ENCODE measurements around the gene PTPN23. TPM values are rescaled to one million over a fixed set of nuclear protein-coding genes. Genes with fewer than 3 reads are reported as not detected.

Gene PTPN23
- total RNA-seq, 1 donor from 2014 or later: 40.3 TPM

DNA sequence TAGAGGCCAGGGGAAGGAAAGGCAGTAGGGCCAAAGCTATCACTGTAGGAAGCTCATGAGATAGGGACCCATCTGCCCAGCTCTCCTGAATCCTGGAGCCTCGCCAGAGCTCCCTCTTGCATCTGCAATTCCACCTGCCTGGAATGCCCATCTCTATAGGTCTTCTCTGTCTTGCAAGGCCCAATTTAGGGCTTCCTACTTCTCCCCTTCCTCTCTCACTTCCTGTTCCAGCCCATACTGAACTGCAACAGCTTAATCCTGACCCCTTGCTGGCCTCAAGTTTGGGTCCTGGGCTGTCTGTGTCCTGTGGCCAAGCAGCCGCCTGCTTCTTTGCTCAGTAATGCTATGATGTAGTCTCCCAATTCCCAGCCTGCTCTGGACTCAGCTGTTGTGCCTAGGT lies 3.6 kb upstream of the PTPN23 start:
- TF ChIP-seq, protein P1, sequence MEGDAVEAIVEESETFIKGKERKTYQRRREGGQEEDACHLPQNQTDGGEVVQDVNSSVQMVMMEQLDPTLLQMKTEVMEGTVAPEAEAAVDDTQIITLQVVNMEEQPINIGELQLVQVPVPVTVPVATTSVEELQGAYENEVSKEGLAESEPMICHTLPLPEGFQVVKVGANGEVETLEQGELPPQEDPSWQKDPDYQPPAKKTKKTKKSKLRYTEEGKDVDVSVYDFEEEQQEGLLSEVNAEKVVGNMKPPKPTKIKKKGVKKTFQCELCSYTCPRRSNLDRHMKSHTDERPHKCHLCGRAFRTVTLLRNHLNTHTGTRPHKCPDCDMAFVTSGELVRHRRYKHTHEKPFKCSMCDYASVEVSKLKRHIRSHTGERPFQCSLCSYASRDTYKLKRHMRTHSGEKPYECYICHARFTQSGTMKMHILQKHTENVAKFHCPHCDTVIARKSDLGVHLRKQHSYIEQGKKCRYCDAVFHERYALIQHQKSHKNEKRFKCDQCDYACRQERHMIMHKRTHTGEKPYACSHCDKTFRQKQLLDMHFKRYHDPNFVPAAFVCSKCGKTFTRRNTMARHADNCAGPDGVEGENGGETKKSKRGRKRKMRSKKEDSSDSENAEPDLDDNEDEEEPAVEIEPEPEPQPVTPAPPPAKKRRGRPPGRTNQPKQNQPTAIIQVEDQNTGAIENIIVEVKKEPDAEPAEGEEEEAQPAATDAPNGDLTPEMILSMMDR (IDR thresholded peaks at IDR 0.05; ENCODE audit: insufficient read depth, low read depth, low read length): no peak
- TF ChIP-seq EZH2 (IDR thresholded peaks at IDR 0.05; ENCODE audit: insufficient read depth, low read length): no peak
- no peaks in the 10 kb centered on the region for H3K27me3 ChIP-seq (ENCODE audit: insufficient read depth, low read length)

DNA sequence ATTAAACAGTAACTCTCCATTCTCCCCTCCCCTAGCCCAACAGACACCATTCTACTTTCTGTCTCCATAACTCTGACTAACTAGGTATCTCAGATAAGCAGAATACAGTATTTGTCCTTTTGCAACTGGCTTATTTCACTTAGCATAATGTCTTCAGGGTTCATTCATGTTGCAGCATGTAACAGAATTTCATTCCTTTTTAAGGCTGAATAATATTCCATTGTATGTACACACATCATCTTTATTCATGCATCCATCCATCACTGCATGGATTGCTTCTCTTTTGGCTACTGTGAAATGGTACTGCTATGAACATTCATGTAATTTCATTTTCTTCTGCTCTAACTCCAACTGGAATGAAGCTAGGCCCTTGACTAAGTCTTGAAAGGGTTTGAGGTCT lies 2.0 kb upstream of the PTPN23 start:
- no peaks in the 10 kb centered on the region for H3K9me3 ChIP-seq (ENCODE audit: insufficient read depth, low read depth, low read length)
- Mint-ChIP-seq H3K27ac (ENCODE audit: unreplicated experiment) (peak overlapping the region; percentile 29), H3K4me1 (ENCODE audit: low read depth, unreplicated experiment) (peaks cover 13% of the 10 kb centered on the region), H3K36me3 (ENCODE audit: low read depth, unreplicated experiment) (no peaks in the 10 kb centered on the region), H3K4me3 (ENCODE audit: unreplicated experiment) (peak overlapping the region; percentile 100), H3K27me3 (ENCODE audit: low read depth, unreplicated experiment) (no peaks in the 10 kb centered on the region), H3K9me3 (ENCODE audit: unreplicated experiment) (no peaks in the 10 kb centered on the region)
- no peak overlapping the region for H2AFZ ChIP-seq (ENCODE audit: low read depth, low read length)
- H3K4me2 ChIP-seq (ENCODE audit: low read length): peak overlapping the region; percentile 93
- H3K4me1 ChIP-seq (ENCODE audit: insufficient read depth, low read length): peaks cover 13% of the 10 kb centered on the region
- H3K27me3 ChIP-seq (ENCODE audit: insufficient read depth, low read length): no peaks in the 10 kb centered on the region
- DNase-seq (ENCODE audit: low read depth) (no peak), FAIRE-seq (no peak)
- H3K36me3 ChIP-seq (ENCODE audit: insufficient read depth, low read length): no peaks in the 10 kb centered on the region
- H4K20me1 ChIP-seq (ENCODE audit: insufficient read depth, low read length): peaks cover 23% of the 10 kb centered on the region
- no peak overlapping the region for H3K4me3 ChIP-seq (ENCODE audit: insufficient read depth, low read depth, low read length)
- H3K79me2 ChIP-seq (ENCODE audit: insufficient read depth, low read length): peaks cover 44% of the 10 kb centered on the region
- no peak overlapping the region for H3K27ac ChIP-seq (ENCODE audit: low read depth, low read length)
- TF ChIP-seq EZH2 (IDR thresholded peaks at IDR 0.05; ENCODE audit: insufficient read depth, low read length): no peak
- TF ChIP-seq, protein P1 (IDR thresholded peaks at IDR 0.05; ENCODE audit: insufficient read depth, low read depth, low read length): no peak
- no peak overlapping the region for H3K9ac ChIP-seq (ENCODE audit: low read length)

More for the DNA sequence above, 3.6 kb upstream of the PTPN23 start:
- H3K27ac Mint-ChIP-seq (ENCODE audit: unreplicated experiment): no peak overlapping the region
- H2AFZ ChIP-seq (ENCODE audit: low read depth, low read length): no peak overlapping the region
- H3K36me3 ChIP-seq (ENCODE audit: insufficient read depth, low read length): no peaks in the 10 kb centered on the region
- no peaks in the 10 kb centered on the region for H3K36me3 Mint-ChIP-seq (ENCODE audit: low read depth, unreplicated experiment)
- peaks cover 8% of the 10 kb centered on the region for H4K20me1 ChIP-seq (ENCODE audit: insufficient read depth, low read length)
- no peak overlapping the region for H3K9ac ChIP-seq (ENCODE audit: low read length)
- H3K27me3 Mint-ChIP-seq (ENCODE audit: low read depth, unreplicated experiment): no peaks in the 10 kb centered on the region
- H3K27ac ChIP-seq (ENCODE audit: low read depth, low read length): no peak overlapping the region
- peaks cover 9% of the 10 kb centered on the region for H3K4me1 Mint-ChIP-seq (ENCODE audit: low read depth, unreplicated experiment)
- peaks cover 13% of the 10 kb centered on the region for H3K4me1 ChIP-seq (ENCODE audit: insufficient read depth, low read length)
- H3K4me2 ChIP-seq (ENCODE audit: low read length): no peak overlapping the region
- DNase-seq (ENCODE audit: low read depth): no peak
- H3K79me2 ChIP-seq (ENCODE audit: insufficient read depth, low read length): peaks cover 28% of the 10 kb centered on the region
- H3K9me3 ChIP-seq (ENCODE audit: insufficient read depth, low read depth, low read length): no peaks in the 10 kb centered on the region
- H3K4me3 Mint-ChIP-seq (ENCODE audit: unreplicated experiment): no peak overlapping the region
- H3K9me3 Mint-ChIP-seq (ENCODE audit: unreplicated experiment): no peaks in the 10 kb centered on the region
- H3K4me3 ChIP-seq (ENCODE audit: insufficient read depth, low read depth, low read length): no peak overlapping the region
- no peak for FAIRE-seq

DNA sequence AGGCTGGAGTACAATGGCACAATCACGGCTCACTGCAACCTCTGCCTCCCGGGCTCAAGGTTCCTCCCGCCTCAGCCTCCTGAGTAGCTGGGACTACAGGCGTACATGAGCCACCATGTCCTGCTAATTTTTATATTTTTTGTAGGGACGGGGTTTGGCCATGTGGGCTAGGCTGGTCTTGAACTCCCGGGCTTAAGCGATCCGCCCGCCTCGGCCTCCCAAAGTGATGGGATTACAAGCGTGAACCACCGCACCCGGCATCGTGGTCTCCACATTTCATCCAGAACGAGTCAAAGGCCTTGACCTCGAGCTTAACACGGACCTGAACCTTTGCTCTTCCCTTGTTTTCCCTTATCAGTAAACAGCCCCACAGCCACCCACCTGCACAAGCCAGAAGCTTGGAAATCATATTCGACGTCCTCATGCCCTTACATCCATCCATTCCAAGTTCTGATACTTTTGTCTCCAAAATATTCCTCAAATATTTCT lies 1.4 kb upstream of the PTPN23 start:
- peaks cover 13% of the 10 kb centered on the region for H3K4me1 ChIP-seq (ENCODE audit: insufficient read depth, low read length)
- H3K36me3 ChIP-seq (ENCODE audit: insufficient read depth, low read length): no peaks in the 10 kb centered on the region
- H3K27me3 Mint-ChIP-seq (ENCODE audit: low read depth, unreplicated experiment): no peaks in the 10 kb centered on the region
- H2AFZ ChIP-seq (ENCODE audit: low read depth, low read length): no peak overlapping the region
- H3K9me3 ChIP-seq (ENCODE audit: insufficient read depth, low read depth, low read length): no peaks in the 10 kb centered on the region
- TF ChIP-seq, protein P1 (IDR thresholded peaks at IDR 0.05; ENCODE audit: insufficient read depth, low read depth, low read length): no peak
- TF ChIP-seq EZH2 (IDR thresholded peaks at IDR 0.05; ENCODE audit: insufficient read depth, low read length): no peak
- peak overlapping the region; percentile 100 for H3K4me3 Mint-ChIP-seq (ENCODE audit: unreplicated experiment)
- peak overlapping the region; percentile 100 for H3K27ac Mint-ChIP-seq (ENCODE audit: unreplicated experiment)
- no peak for DNase-seq (ENCODE audit: low read depth)
- H3K27ac ChIP-seq (ENCODE audit: low read depth, low read length): no peak overlapping the region
- peaks cover 50% of the 10 kb centered on the region for H3K79me2 ChIP-seq (ENCODE audit: insufficient read depth, low read length)
- peaks cover 25% of the 10 kb centered on the region for H4K20me1 ChIP-seq (ENCODE audit: insufficient read depth, low read length)
- H3K36me3 Mint-ChIP-seq (ENCODE audit: low read depth, unreplicated experiment): no peaks in the 10 kb centered on the region
- peak overlapping the region; percentile 91 for H3K4me3 ChIP-seq (ENCODE audit: insufficient read depth, low read depth, low read length)
- H3K27me3 ChIP-seq (ENCODE audit: insufficient read depth, low read length): no peaks in the 10 kb centered on the region
- peaks cover 13% of the 10 kb centered on the region for H3K4me1 Mint-ChIP-seq (ENCODE audit: low read depth, unreplicated experiment)
- H3K9me3 Mint-ChIP-seq (ENCODE audit: unreplicated experiment): no peaks in the 10 kb centered on the region
- no peak for FAIRE-seq
- H3K9ac ChIP-seq (ENCODE audit: low read length): peak overlapping the region; percentile 96
- peak overlapping the region; percentile 93 for H3K4me2 ChIP-seq (ENCODE audit: low read length)

All from astrocyte (in vitro differentiated cells and primary cell).